Endothelial cell of umbilical vein (primary cell): ENCODE measurements around the gene OR1J4.

Source experiments
- CTCF ChIP-seq, 2 donors: IDR thresholded peaks; 1 replicate in 1 of 2; 2 replicates in 1 of 2; pipeline ENCODE4 v1.5.1; 2011; ENCODE audit warnings: low read length in 2 of 2, mild to moderate bottlenecking in 2 of 2, moderate library complexity in 2 of 2, control low read depth in 1 of 2, inconsistent platforms in 1 of 2, low read depth in 1 of 2; ENCODE audit not compliant: insufficient read depth in 1 of 2; ENCODE audit errors: extremely low read depth in 1 of 2
- EZH2 ChIP-seq: IDR thresholded peaks from 2 replicates; pipeline ENCODE4 v1.6.1; 2012; ENCODE audit warnings: borderline replicate concordance, low read depth, mild to moderate bottlenecking, moderate library complexity, low read length, inconsistent platforms; ENCODE audit not compliant: severe bottlenecking

DNA sequence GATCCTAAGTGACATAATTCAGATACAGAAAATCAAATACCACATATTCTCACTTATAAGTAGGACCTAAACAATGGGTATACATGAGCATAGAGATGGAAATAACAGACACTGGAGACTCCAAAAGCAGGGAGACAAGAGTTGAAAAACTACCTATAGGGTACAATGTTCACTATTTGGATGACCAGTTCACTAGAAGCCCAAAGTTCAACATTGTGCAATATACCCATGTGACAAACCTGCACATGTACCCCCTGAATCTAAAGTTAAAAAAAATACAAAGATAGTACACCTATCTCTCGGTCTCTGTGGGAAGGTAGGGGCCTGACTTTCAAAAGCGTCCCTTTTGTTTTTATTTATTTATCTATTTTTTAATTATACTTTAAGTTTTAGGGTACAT is 19.8 kb downstream of the OR1J4 start:
- TF ChIP-seq CTCF (IDR thresholded peaks at IDR 0.05; ENCODE audit: extremely low read depth in 1 of 2, insufficient read depth in 1 of 2, low read depth in 1 of 2, low read length in 2 of 2): no peak
- no peak for TF ChIP-seq EZH2
